NCI-H1694 (cell line): ENCODE measurements around the gene TESK2.
"Not testable (repeated sequence)": the region's sequence is repeated elsewhere in the genome, so short reads cannot be mapped to it uniquely, and the experiment has no call there.

Experiments
- DNase-seq: peaks from one replicate; lab custom pipeline; 2025; lab: John Stamatoyannopoulos, UW

TESK2 gene

GRCh38 chr1:45411510-45411899 lies 79.5 kb downstream of the TESK2 start:
- DNase-seq = no peak

GRCh38 chr1:45410850-45411509 lies 80.0 kb downstream of the TESK2 start:
- DNase-seq = no peak

DNA sequence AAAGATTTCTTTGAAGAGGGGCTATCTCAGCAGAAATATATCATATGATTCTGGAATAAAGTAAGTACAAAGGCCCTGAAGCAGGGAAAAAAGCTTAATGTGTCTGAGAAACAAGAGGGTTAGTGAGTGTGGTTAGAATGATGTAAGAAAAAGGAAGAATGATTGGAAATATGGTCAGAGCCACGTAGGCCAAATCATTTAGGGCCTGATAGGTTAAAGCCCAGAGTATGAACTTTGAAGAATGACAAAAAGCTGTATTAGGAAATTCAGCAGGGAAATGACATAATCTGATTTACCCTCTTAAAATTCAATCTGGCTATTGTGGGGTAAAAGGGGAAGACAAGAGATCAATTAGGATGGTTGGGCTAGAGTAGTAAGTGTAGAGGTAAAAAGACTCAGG lies 81.7 kb downstream of the TESK2 start:
- DNase-seq = no peak

GRCh38 chr1:45407629-45408287 lies 83.2 kb downstream of the TESK2 start:
- no peak for DNase-seq

DNA sequence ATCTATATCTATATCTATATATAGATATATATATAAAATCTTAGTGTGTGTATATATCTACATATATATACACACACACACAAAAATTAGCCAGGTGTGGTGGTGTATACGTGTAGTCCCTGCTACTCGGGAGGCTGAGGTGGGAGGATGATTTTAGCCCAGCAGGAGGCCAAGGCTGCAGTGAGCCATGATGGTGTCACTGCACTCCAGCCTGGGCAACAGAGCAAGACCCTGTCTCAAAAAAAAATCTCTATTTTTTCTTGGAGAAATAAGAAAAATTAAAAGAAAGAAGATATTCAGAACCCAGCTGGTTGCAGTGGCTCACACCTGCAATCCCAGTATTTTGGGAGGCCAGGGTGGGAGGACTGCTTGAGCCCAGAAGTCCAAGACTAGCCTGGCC lies 85.3 kb downstream of the TESK2 start:
- DNase-seq = no peak

GRCh38 chr1:45403718-45404117 lies 87.2 kb downstream of the TESK2 start:
- DNase-seq = no peak

- DNase-seq = no peak
These were observed 87.7 kb downstream of the TESK2 start for GRCh38 chr1:45403298-45403697.

- no peak for DNase-seq
These were observed 89.4 kb downstream of the TESK2 start for GRCh38 chr1:45401524-45401923.

DNA sequence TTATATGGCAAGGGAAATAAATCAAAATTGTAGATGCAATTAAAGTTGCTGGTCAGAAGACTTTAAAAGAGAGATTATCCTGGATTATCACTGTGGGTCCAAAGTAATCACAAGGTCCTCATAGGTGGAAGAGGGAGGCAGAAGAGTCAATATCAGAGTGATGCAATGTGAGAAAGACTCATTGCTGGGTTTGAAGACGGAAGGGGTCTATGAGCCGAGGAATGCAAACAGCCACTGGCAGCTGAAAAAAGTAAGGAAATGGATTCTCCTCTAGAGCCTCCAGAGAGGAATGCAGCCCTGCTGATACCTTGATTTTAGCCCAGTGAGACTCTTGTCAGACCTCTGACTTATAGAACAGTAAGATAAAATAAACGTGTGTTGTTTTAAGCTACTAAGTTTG lies 90.9 kb downstream of the TESK2 start:
- no peak for DNase-seq

DNA sequence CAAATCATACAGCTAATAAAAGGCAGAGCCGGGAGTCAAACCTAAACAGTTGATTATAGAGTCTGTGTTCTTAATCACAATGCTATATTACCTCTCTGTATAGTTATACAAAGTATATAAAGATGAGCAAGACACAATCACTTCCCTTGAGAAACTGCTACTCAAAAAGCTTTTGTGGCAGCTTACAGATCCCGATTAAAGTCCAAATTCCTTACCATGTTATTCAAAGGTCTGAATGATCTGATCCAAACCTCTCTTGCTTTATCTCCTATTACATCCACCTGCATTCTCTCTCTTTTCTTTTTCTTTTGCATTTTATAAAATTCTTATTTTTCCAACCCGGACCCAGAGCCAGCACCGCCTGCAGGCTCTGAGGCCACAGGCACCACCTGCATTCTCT lies 93.7 kb downstream of the TESK2 start:
- no peak for DNase-seq

GRCh38 chr1:45395582-45395981 lies 95.4 kb downstream of the TESK2 start:
- no peak for DNase-seq

DNA sequence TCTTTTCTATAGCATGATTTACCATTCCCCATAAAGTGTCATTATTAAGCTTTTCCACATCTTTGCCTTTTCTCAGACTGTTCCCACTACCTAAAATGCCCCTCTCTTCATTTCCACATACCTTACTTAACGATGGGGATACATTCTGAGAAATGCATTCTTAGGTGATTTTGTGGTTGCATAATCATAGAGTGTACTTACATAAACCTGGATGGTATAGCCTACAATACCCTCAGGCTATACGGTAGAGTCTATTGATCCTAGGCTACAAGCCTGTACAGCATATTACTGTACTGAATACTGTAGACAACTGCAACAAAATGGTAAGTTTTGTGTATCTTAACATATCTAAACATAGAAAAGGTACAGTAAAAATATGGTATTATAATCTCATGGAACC lies 95.9 kb downstream of the TESK2 start:
- DNase-seq = no peak

DNA sequence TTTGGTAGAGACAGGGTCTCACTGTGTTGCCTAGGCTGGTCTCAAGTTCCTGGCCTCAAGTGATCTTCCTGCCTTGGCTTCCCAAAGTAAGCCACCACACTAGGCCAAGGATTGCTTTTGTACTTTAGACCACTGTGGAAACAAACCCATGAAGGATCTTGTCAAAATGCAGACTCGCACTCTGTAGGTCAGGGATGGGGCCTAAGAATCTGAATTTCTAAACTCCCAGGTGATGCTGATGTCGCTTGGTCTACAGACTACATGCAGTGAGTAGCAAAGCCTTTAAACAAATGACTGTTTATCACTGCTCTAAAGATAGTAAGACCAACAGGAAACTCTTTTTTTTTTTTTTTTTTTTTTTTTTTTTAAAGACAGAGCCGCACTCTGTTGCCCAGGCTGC lies 96.6 kb downstream of the TESK2 start:
- no peak for DNase-seq

GRCh38 chr1:45393718-45394302 lies 97.2 kb downstream of the TESK2 start:
- no peak for DNase-seq

DNA sequence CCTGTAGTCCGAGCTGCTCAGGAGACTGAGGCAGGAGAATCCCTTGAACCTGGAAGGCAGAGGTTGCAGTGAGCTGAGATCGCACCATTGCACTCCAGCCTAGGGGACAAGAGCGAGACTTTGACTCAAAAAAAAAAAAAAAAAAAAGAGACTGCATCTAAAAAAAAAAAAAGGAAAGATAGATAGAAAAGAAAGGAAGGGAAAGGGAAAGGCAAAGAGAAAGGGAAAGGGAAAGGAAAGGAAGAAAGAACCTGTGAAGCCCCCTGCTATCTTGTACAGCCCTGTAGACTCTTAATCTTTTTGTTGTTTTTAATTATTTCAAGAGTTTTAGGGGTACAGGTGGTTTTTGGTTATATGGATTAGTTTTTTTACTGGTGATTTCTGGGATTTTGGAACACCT lies 104.7 kb downstream of the TESK2 start:
- no peak for DNase-seq

DNA sequence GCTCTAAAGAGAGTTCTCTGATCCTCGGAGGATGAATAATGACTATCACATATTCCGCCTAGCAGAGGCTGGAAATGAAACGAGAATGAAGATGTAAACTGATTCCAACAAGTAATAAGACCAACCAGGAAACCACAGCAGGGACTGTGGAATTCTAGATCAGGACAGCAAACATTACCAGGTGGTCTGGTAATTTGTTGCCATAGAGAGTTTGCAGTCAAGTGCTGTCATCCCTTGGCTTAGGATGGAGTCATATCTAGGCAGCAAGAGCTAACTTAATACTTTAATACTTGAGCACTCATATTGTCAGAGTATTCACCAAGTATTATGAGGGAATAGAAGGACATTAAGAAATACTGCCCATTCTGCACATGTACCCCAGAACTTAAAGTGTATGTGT lies 105.7 kb downstream of the TESK2 start:
- no peak for DNase-seq

GRCh38 chr1:45384213-45384612 lies 106.8 kb downstream of the TESK2 start:
- not testable (repeated sequence) for DNase-seq

DNA sequence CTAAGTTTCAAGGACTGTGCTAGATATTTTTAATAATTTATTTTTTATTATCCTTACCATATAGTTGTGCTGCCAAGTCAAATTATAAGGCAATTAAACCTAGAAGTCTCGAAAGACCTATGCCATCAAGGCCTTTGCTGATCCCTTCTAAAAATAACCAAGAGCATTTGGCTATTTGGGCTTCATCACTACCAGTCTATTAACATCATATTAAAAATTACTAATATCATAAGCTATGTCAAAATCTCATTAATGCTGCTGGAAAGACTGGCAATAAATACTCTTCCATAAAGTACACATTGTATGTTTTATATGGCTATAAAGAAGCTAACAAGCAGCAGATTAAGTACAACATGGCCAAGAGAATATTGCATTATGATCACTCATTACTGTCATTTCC lies 107.8 kb downstream of the TESK2 start:
- DNase-seq = no peak

DNA sequence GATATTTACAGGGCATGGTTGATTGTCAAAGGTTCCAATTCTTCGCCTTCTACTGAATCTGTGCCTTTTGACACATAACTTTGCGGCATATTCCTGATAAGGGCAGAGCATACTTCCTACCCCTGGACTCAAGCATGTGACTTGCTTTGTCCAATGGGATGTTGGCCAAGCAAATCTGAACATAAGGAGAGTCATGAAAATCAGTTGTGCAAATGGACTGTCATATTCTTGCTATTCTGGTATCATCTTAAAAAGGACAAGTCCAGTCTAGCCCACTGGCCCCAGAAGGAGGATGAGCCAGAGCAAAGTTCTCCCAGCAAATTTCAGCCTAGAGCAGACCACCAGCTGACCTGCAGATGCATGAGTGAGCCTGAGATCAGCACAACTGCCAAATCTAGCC lies 109.7 kb downstream of the TESK2 start:
- no peak for DNase-seq

DNA sequence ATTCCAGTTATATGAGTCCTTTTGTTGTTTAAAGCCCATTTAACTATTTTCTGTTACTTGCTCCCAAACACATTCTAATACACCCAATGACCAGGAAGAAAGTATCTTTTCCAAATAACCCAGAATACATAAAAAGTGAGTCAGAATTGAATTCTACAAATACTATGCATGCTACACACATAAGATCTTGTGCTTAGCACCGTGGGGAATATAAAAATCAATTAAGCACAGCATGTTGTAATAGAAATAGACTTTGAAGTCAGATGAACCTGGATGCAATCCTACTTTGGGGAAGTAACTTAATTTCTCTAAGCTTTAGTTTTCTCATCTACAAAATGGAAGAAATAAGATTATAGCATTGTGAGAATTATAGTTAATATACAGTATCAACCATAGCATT lies 110.2 kb downstream of the TESK2 start:
- DNase-seq = no peak

- DNase-seq = no peak
These were observed 110.8 kb downstream of the TESK2 start for GRCh38 chr1:45380125-45380524.

DNA sequence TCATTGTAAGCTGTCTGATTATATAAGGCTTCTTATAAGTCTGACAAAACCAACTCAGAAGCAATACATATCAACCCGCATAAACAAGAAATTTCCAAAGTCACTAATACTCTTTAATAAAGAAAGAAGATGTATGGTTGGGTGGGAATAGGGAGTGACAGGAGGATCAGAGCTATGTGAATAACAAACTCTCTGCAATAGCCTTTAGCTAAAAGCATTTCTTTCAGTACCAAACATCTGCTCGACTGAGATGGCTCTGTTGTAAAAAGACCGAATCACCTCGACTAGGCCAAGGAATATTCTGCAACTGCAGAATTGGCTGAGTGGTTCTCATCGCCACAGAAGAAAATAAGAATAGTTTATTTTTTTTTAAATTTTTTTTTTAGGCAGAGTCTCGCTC lies 111.4 kb downstream of the TESK2 start:
- DNase-seq = no peak

DNA sequence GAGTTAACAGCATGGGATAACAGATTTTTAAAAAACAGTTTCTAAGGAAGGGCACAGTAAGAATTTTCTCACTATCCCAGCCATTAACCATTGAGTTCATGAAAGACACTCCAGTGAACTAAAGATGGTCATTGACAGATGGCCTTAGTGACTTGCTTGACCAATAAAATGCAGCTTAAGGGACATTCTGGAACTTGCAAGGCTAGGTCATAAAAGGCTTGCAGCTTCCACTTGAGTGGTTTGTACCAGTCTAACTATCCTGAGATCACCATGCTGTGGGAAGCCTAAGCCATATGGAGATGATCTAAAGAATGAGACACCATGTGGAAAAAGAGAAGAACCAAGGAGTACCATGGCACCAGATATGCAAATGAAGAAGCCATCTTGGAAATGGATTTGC lies 112.8 kb downstream of the TESK2 start:
- DNase-seq = no peak
